Fibroblast of peridontal ligament (primary cell): ENCODE measurements around the gene PLEKHA5.
"Not testable (repeated sequence)": the region's sequence is repeated elsewhere in the genome, so short reads cannot be mapped to it uniquely, and the experiment has no call there.

Source experiments
- DNase-seq: peaks from one replicate; pipeline ENCODE4 v3.0.0-alpha.2; 2010; ENCODE audit errors: extremely low read depth

PLEKHA5 gene

GRCh38 chr12:19312637-19313036 lies 183.1 kb downstream of the PLEKHA5 start:
- no peak for DNase-seq

GRCh38 chr12:19316425-19316824 lies 186.9 kb downstream of the PLEKHA5 start:
- peak; percentile 30 for DNase-seq

GRCh38 chr12:19322376-19322775 lies 192.8 kb downstream of the PLEKHA5 start:
- DNase-seq = no peak

- DNase-seq = peak; percentile 54
Measured at GRCh38 chr12:19323805-19324204, 194.3 kb downstream of the PLEKHA5 start.

GRCh38 chr12:19326102-19326501 lies 196.6 kb downstream of the PLEKHA5 start:
- DNase-seq = no peak

GRCh38 chr12:19332196-19332595 lies 202.7 kb downstream of the PLEKHA5 start:
- DNase-seq = no peak

- peak; percentile 5 for DNase-seq
Measured at GRCh38 chr12:19338405-19338804, 208.9 kb downstream of the PLEKHA5 start.

- not testable (repeated sequence) for DNase-seq
Measured at GRCh38 chr12:19350850-19351249, 221.3 kb downstream of the PLEKHA5 start.

- DNase-seq = no peak
Measured at GRCh38 chr12:19351346-19351745, 221.8 kb downstream of the PLEKHA5 start.

GRCh38 chr12:19369691-19370148 lies 240.2 kb downstream of the PLEKHA5 start:
- DNase-seq = peak; percentile 80

- peak; percentile 25 for DNase-seq
Measured at GRCh38 chr12:19373586-19373985, 244.1 kb downstream of the PLEKHA5 start.

GRCh38 chr12:19375888-19376287 lies 246.4 kb downstream of the PLEKHA5 start:
- DNase-seq = no peak

- DNase-seq = no peak
Measured at GRCh38 chr12:19376691-19377090, 247.2 kb downstream of the PLEKHA5 start.

- peak; percentile 87 for DNase-seq
Measured at GRCh38 chr12:19382111-19382526, 252.6 kb downstream of the PLEKHA5 start.

- no peak for DNase-seq
Measured at GRCh38 chr12:19382563-19382962, 253.0 kb downstream of the PLEKHA5 start.

GRCh38 chr12:19387161-19387560 lies 257.6 kb downstream of the PLEKHA5 start:
- peak; percentile 35 for DNase-seq

GRCh38 chr12:19388131-19388549 lies 258.6 kb downstream of the PLEKHA5 start:
- DNase-seq = peak; percentile 10

- peak; percentile 23 for DNase-seq
Measured at GRCh38 chr12:19390051-19390598, 260.6 kb downstream of the PLEKHA5 start.

- not testable (repeated sequence) for DNase-seq
Measured at GRCh38 chr12:19392644-19393043, 263.1 kb downstream of the PLEKHA5 start.

GRCh38 chr12:19394385-19394784 lies 264.9 kb downstream of the PLEKHA5 start:
- DNase-seq = no peak

- no peak for DNase-seq
Measured at GRCh38 chr12:19397534-19397933, 268.0 kb downstream of the PLEKHA5 start.

GRCh38 chr12:19398376-19399363 lies 269.1 kb downstream of the PLEKHA5 start:
- peak; percentile 16 for DNase-seq
